GM18526 (cell line): ENCODE results near the gene NCCRP1.

Experiments
- POLR2A ChIP-seq: IDR thresholded peaks from 3 replicates; pipeline ENCODE4 v1.6.1; 2011; ENCODE audit not compliant: insufficient read length; ENCODE audit errors: extremely low read depth

The NCCRP1 gene

GRCh38 chr19:39196860-39197562 lies at the start of gene NCCRP1:
Gene NCCRP1 (plus strand): TSS chr19:39196964. CDS start chr19:39196983, 19 bp downstream.
- TF ChIP-seq POLR2A: no peak

- no peak for TF ChIP-seq POLR2A
Observed at GRCh38 chr19:39147480-39147879, 49.3 kb upstream of the NCCRP1 start.

- TF ChIP-seq POLR2A: no peak
Observed at GRCh38 chr19:39148939-39149529, 47.7 kb upstream of the NCCRP1 start.

- TF ChIP-seq POLR2A: no peak
Observed at GRCh38 chr19:39150235-39150634, 46.5 kb upstream of the NCCRP1 start.

GRCh38 chr19:39150807-39151600 lies 45.8 kb upstream of the NCCRP1 start:
- TF ChIP-seq POLR2A: no peak

- no peak for TF ChIP-seq POLR2A
Observed at GRCh38 chr19:39152066-39152465, 44.7 kb upstream of the NCCRP1 start.

- no peak for TF ChIP-seq POLR2A
Observed at GRCh38 chr19:39154100-39154628, 42.6 kb upstream of the NCCRP1 start.

GRCh38 chr19:39154629-39155100 lies 42.1 kb upstream of the NCCRP1 start:
- no peak for TF ChIP-seq POLR2A

GRCh38 chr19:39155114-39155700 lies 41.6 kb upstream of the NCCRP1 start:
- TF ChIP-seq POLR2A: no peak

- TF ChIP-seq POLR2A: no peak
Observed at GRCh38 chr19:39155741-39156140, 41.0 kb upstream of the NCCRP1 start.

- no peak for TF ChIP-seq POLR2A
Observed at GRCh38 chr19:39156326-39157230, 40.2 kb upstream of the NCCRP1 start.

- no peak for TF ChIP-seq POLR2A
Observed at GRCh38 chr19:39157275-39157996, 39.3 kb upstream of the NCCRP1 start.

- TF ChIP-seq POLR2A: no peak
Observed at GRCh38 chr19:39157997-39158389, 38.8 kb upstream of the NCCRP1 start.
